NCI-H2107 treated with DMSO at 0.1 percent for 48 hours (cell line): Measurements from ENCODE around the gene C10orf71.

Source experiments
- DNase-seq: peaks from one replicate; lab custom pipeline; 2025; ENCODE audit not compliant: unreplicated experiment; lab: John Stamatoyannopoulos, UW

The C10orf71 gene

GRCh38 chr10:49313501-49314070 is 14.6 kb downstream of the C10orf71 start:
- DNase-seq: no peak

- no peak for DNase-seq
Measured at GRCh38 chr10:49314806-49315205, 15.8 kb downstream of the C10orf71 start.

DNA sequence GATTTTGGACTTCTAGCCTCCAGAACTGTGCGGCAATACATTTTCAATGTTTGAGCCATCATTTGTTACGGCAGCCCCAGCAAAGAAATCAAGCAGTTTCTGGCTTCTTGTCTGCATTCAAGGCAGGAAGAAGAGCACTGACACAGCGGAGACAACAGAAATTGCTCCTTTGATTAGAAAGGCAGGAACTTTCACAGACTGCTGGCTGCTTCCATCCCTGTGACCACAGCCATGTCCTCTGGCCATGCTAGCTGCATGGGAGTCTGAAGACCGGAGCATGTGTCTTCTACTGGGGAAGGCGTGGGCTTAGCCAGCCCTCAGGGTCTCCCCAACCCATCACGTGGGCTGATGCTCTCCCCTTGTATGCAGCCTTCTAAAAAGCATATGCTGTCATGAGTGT is 19.1 kb downstream of the C10orf71 start:
- no peak for DNase-seq

DNA sequence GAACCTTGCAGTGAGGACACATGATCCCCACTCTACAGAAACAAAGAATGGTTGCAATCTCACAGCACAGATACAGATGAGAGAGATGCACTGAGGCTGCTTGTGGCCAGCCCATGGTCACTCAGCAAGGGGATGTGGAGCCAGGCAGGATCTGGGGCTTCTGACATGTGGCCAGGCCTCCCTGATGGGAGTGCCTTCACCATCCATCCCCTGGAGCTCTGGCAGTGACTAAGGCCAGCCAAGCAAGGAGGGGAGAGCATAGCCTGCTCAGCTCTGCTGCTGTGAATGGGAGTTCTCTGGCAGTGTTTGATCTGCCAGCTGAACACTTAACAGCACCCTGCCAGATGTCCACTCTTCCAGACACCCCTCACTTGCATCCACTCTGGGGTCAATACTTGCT is 19.8 kb downstream of the C10orf71 start:
- no peak for DNase-seq

DNA sequence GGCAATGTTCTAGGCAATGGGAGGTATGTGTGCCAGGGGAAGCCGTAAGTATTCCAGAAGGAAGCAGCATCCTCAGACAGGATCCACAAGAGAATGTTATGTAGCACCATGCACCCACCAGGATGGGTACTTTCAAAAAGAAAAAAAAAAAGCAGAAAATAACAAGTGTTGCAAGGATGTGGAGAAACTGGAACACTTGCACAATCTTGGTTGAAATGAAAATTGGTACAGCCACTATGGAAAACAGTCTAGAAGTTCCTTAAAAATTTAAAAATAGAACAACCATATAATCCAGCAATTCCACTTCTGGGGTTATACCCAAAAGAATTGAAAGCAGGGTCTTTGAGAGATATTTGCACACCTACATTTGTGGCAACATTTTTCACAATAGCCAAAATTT is 20.2 kb downstream of the C10orf71 start:
- no peak for DNase-seq

- DNase-seq: no peak
Measured at GRCh38 chr10:49320191-49320590, 21.2 kb downstream of the C10orf71 start.

GRCh38 chr10:49321021-49321420 is 22.1 kb downstream of the C10orf71 start:
- DNase-seq: no peak

DNA sequence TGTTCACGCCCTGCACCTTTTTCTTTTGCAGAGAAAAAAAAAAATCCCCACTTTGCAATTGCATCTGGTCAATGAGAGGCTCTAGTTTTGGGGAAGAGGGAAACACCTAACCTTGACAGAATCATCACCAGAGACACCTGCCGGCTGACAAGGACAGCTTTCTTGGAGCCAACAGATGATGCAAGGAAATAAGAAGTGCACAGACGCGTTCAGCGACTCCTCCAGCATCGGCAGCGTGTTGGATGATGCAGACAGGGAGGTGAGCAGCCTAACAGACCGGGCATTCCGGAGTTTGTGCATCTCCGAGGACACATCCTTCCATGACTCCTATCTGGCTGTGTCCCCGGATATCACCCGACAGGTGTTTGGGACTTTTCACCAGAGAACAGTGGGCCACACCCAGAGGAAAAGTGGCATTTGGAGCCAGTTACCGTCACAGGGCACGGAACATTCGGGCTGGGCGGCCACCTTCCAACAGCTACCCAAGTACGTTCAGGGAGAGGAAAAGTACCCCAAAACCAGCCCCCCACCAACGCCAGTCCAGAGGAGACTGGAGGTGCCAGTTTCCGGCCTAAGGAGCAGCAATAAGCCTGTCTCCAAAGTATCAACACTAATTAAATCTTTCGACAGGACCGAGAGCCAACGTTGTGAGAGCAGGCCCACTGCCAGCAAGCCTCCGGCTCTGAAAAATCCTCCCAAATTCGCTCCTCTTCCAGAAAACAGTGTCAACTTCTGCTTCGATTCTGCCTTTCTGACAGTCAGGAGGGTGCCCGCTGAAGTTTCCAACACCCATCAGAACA is 23.6 kb downstream of the C10orf71 start:
- no peak for DNase-seq

DNA sequence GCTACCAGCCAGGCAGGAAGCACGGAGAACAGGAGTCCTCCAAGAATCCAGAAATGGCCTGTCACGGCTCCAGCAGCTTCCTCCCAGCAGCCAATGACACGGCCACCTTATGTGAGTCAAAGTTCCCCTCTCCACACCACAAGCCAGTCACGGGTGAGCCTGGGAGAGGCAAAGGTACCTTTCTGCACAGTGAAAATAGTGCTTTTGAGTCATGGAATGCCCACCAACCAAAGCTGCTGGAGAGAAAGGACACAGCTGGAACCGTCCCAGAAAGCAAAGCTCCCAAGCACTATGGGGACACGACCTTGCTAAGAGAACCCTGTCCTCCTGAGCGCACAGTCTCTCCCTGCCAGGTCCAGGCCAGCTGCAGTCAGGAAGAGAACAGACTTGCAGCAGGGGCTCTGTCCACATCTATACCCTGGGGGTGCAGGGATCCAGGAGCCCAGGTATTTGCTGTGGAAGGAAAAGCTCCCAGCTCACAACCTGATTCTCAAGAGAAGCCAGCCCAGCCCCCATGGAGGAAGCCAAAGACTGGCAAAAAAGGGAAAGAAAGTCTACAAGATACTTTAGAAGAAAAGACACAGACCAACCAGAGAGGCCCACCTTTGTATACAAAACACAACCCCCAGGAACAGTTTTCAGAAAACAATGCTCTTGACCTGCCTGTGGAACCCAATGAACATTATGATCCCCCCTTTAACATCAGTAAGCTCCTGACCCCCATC is 24.4 kb downstream of the C10orf71 start:
- DNase-seq: no peak

DNA sequence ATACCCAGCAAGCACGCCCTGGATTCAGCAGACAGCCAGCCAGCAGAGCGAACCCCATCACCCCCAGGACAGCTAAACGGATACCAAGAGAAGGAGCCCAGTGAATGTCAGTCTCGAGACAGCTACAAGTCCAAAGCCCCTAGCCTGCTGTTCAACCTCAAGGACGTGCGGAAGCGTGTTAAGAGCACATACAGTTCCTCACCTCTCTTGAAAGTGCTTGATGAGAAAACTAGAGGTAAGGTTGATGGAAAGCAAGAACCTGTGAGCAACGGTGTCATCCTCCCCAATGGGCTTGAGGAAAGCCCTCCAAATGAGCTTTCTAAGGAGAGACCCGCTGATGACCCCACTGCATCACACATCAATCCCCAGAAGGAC is 24.9 kb downstream of the C10orf71 start:
- no peak for DNase-seq

GRCh38 chr10:49324711-49325110 is 25.7 kb downstream of the C10orf71 start:
- DNase-seq: no peak

- no peak for DNase-seq
Measured at GRCh38 chr10:49325131-49325915, 26.4 kb downstream of the C10orf71 start.

GRCh38 chr10:49325916-49326783 is 27.2 kb downstream of the C10orf71 start:
- no peak for DNase-seq

GRCh38 chr10:49327036-49327813 is 28.3 kb downstream of the C10orf71 start:
- DNase-seq: no peak

DNA sequence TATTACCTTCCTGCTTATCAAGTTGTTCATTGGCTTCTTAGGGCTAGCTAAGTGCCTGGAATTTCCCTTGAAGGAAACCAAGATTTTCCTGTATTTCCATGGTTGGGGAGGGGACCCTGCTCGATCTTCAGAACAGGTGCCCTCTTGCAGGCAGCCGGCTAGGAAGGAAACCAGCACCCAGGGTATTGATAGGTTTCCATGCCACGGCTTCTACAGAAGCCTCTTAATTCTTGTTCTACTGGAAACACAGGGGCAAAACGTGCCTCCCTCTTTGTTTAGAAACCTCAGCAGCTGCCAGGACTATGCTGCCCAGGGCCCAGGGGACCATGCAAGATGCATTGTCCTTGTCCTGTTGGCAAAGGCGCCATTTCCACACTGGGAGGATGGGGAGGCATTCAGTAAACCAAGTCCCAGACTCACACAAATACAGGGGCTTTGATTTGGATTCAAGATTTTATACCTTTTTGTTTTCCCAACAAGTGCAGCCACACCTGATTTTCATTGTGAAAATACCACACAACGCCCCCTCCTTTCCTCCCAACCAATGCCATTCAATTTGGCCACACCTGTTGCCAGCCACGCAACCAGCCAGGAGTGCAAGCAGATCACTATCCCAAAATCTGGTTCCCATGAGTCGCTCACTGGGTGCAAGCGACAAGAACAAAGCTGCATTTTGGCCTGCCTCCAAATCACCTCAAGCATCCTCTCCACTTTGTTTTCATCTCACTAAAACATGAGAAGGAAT is 29.6 kb downstream of the C10orf71 start:
- DNase-seq: no peak

DNA sequence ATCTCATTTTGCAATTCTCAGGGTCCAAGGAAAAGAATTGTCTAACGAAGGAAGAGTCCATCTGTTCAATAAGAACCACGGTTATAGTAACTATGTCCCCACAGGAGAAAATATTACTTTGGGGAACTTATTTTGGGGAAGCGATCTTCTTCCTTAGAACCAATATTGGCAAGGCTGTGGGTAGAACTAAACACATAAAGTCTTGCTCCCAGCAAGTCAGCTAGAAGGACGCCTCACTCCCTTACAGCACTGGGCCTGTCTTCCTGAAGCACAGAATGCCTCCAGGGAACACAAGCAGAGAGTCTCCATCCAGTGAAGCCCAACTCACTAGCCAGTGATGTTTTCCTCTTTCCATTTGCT is 30.2 kb downstream of the C10orf71 start:
- DNase-seq: no peak

GRCh38 chr10:49330127-49330665 is 31.2 kb downstream of the C10orf71 start:
- no peak for DNase-seq

DNA sequence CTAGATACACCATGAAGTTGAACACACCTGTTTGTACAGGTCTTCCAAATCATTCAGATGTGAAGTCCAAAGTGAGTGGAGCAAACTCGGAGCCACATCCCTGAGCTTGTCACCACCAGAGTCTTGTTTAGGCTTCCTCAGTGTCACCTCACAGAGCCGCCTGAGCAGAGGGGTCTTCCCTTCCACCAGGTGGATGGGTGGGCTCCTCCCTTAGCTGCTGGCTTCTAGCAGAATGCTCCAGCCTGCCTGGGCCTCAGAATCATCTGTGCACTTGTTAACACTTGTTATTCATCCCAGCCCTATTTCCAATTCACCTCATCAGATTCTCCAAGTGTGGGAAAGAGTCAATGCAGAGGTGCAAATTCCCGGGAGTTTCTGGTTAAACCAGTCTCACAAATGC is 32.5 kb downstream of the C10orf71 start:
- DNase-seq: no peak

DNA sequence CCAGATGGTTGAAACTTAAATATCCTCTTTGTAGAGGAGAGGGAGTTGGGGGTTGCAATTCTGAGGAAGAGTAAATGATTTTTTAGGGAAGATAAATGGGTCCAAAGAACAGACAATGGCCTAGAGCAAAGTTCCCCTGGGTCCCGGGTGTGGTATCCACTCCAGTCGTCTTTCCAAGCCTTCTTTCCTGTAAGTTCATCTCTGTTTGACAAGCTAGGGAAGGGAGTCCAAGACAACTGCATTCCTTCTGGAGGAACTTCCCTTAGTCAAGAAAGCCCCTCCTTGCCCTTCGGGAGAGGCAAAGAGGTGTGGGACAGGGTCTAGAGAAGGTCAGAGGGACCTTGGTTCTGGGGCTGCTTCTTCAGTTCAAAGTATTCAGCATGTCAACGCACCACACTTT is 33.4 kb downstream of the C10orf71 start:
- DNase-seq: no peak
